Lower lobe of right lung (tissue), 2 donors: ENCODE data around the gene ROBO2. TPM values are rescaled to one million over a fixed set of nuclear protein-coding genes. Genes with fewer than 3 reads are reported as not detected.

ENCODE experiments used
- ATAC-seq, 2 donors: fragments of 200-7000 bp; cut with Tn5 transposase; one replicate each; pipeline ENCODE4 v1.9.1; 2020 to 2022; ENCODE audit warnings: mild to moderate bottlenecking in 2 of 2, moderate library complexity in 2 of 2
- DNase-seq: peaks from one replicate; pipeline ENCODE4 v3.0.0-alpha.2; 2020
- H3K27ac ChIP-seq: fragments of 200-600 bp; one replicate; pipeline ENCODE4 v1.8.0; 2022
- H3K27me3 ChIP-seq: fragments of 200-600 bp; one replicate; pipeline ENCODE4 v1.8.0; 2022; ENCODE audit warnings: low read depth
- H3K36me3 ChIP-seq: fragments of 200-600 bp; one replicate; pipeline ENCODE4 v1.8.0; 2022; ENCODE audit warnings: mild to moderate bottlenecking
- H3K4me1 ChIP-seq: fragments of 200-600 bp; one replicate; pipeline ENCODE4 v1.8.0; 2022
- H3K4me3 ChIP-seq: fragments of 200-600 bp; one replicate; pipeline ENCODE4 v1.8.0; 2022; ENCODE audit warnings: mild to moderate bottlenecking
- H3K9me3 ChIP-seq: fragments of 200-600 bp; one replicate; pipeline ENCODE4 v1.8.0; 2022
- CTCF ChIP-seq: fragments of 200-600 bp; IDR thresholded peaks from one replicate; pipeline ENCODE4 v1.8.0; 2022; ENCODE audit warnings: antibody characterized with exemption, mild to moderate bottlenecking
- intact Hi-C: fragments of 100-400 bp; cut with DNase I; formaldehyde crosslinking; loops from one replicate; pipeline ENCODE4 v1.11.0; 2022
- total RNA-seq: library from RNA; stranded (reverse); fragmentation: NEBNext Ultra II Directional; extraction: Animal tissue kit (Norgen Biotek cat#: 25700); gene quantifications from one replicate; pipeline ENCODE4 v1.2.1, GENCODE V29; 2021
- donor health status: DM: no; HTN: yes; CAD: no; lungs with severe emphysema.

ROBO2 gene
- total RNA-seq, 1 donor from 2014 or later = 11.8 TPM

DNA sequence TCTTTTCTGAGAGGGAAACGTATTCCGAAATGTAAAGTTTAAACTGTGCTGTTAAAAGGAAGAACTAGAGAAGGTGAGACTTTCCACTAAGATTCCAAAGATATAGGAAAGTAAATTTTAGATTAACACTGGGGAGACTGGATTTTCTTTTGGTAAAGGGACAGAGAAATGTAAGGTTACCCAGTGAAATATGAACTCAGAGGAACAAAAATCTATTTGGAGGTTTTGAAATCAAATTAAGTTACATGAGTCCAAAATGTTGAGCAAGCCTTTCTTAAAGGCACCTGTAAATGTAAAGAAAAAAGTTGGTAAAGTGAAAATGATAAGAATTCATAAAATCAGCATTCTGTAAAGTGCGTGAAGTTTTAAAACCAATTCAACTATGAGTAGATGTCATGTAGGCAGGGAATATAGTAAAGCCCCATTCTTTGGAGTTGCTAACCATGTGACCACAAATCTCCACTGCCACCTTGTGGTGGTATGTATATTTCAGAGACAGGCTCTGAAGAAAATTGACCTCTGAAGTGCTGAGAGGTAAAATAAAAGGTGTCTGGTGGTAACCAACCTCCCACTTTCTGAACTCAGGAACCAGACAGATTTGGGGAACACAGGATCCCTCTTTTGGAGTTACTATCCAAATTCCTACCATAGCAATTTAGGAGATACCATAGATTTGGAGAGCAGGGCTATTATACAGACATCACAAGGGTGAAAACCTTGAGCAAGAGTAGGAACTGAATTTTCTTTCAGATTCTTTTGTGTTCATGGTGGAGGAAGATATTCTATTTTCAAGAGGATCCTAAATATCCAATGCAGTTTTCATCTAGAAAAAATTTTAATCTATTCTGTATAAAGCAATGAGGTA, 215.3 kb downstream of the ROBO2 start:
- TF ChIP-seq CTCF = peak; percentile 58
- H3K4me3 ChIP-seq = no peak overlapping the region
- no peaks in the 10 kb centered on the region for H3K4me1 ChIP-seq
- intact Hi-C loops = loop anchor here (5.0 kb wide), 1 partner anchor 218 kb away; no protein-coding TSS in a partner anchor
- ATAC-seq (peak; percentile 69 to 77), DNase-seq (no peak)
- no peaks in the 10 kb centered on the region for H3K27me3 ChIP-seq
- H3K9me3 ChIP-seq = no peaks in the 10 kb centered on the region
- H3K27ac ChIP-seq = no peak overlapping the region
- H3K36me3 ChIP-seq = no peaks in the 10 kb centered on the region

GRCh38 chr3:77256584-77257503, 216.9 kb downstream of the ROBO2 start:
- H3K9me3 ChIP-seq = no peaks in the 10 kb centered on the region
- H3K27me3 ChIP-seq = no peaks in the 10 kb centered on the region
- intact Hi-C loops = loop anchor here (5.0 kb wide), 1 partner anchor 220 kb away; no protein-coding TSS in a partner anchor
- H3K4me3 ChIP-seq = no peak overlapping the region
- no peak for ATAC-seq
- no peak overlapping the region for H3K27ac ChIP-seq
- no peaks in the 10 kb centered on the region for H3K36me3 ChIP-seq
- TF ChIP-seq CTCF = no peak
- DNase-seq = no peak
- no peaks in the 10 kb centered on the region for H3K4me1 ChIP-seq

- H3K27ac ChIP-seq = no peak overlapping the region
- H3K4me1 ChIP-seq = no peaks in the 10 kb centered on the region
- no peak overlapping the region for H3K4me3 ChIP-seq
- no peaks in the 10 kb centered on the region for H3K9me3 ChIP-seq
- TF ChIP-seq CTCF = no peak
- intact Hi-C loops = loop anchor here (5.0 kb wide), 1 partner anchor 222 kb away; no protein-coding TSS in a partner anchor
- H3K36me3 ChIP-seq = no peaks in the 10 kb centered on the region
- ATAC-seq (no peak), DNase-seq (no peak)
- no peaks in the 10 kb centered on the region for H3K27me3 ChIP-seq
These were observed 219.8 kb downstream of the ROBO2 start for GRCh38 chr3:77259694-77260093.

GRCh38 chr3:77262361-77262760, 222.5 kb downstream of the ROBO2 start:
- DNase-seq (no peak), ATAC-seq (no peak)
- intact Hi-C loops = no loop called here
- TF ChIP-seq CTCF = no peak
- H3K36me3 ChIP-seq = no peaks in the 10 kb centered on the region
- no peaks in the 10 kb centered on the region for H3K9me3 ChIP-seq
- H3K27ac ChIP-seq = no peak overlapping the region
- no peaks in the 10 kb centered on the region for H3K27me3 ChIP-seq
- no peak overlapping the region for H3K4me3 ChIP-seq
- H3K4me1 ChIP-seq = no peaks in the 10 kb centered on the region

DNA sequence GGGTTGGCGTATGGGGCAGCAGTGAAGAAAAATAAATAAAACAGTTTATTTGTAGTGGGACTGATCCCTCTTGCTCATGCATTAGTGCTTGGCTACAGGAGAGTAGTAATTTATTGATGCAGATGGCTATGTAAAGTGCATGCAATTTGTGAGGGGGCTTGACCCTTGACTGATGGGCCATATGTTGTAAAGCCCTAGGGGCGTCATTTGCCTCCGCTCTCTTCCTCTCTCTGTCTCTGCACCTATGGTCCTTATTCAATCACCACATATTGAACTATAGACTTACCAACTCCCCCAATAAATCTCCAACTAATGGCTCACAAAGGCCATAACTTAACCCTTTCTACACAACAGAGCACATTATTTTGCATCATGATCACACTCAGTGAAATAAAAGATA, 227.7 kb downstream of the ROBO2 start:
- H3K27ac ChIP-seq = no peak overlapping the region
- H3K36me3 ChIP-seq = no peaks in the 10 kb centered on the region
- ATAC-seq (no peak), DNase-seq (no peak)
- TF ChIP-seq CTCF = no peak
- H3K4me1 ChIP-seq = no peaks in the 10 kb centered on the region
- H3K9me3 ChIP-seq = no peaks in the 10 kb centered on the region
- intact Hi-C loops = no loop called here
- no peak overlapping the region for H3K4me3 ChIP-seq
- no peaks in the 10 kb centered on the region for H3K27me3 ChIP-seq
